Muscle of arm (tissue), 12 donors: ENCODE results near the gene NCF4. TPM values are rescaled to one million over a fixed set of nuclear protein-coding genes. Genes with fewer than 3 reads are reported as not detected.

Source experiments
- DNase-seq: peaks from one replicate; pipeline ENCODE4 v3.0.0-alpha.2; 2013
- polyA plus RNA-seq, 12 donors: library from polyadenylated mRNA; unstranded; fragments of 120-200 nt; gene quantifications; one replicate each; pipeline ENCODE4 v1.2.1, GENCODE V29; 2013; ENCODE audit not compliant: insufficient read length in 12 of 12

NCF4 gene
- polyA plus RNA-seq, 12 donors: 2.5 to 7.7 (median 3.5) TPM; not detected in 2

GRCh38 chr22:36921309-36922104, 60.7 kb downstream of the NCF4 start:
- peak; percentile 19 for DNase-seq

- DNase-seq: no peak
Measured at GRCh38 chr22:36922105-36922608, 61.4 kb downstream of the NCF4 start.

GRCh38 chr22:36922711-36923110, 61.9 kb downstream of the NCF4 start:
- DNase-seq: no peak

- no peak for DNase-seq
Measured at GRCh38 chr22:36923131-36923788, 62.5 kb downstream of the NCF4 start.

GRCh38 chr22:36924151-36924698, 63.4 kb downstream of the NCF4 start:
- DNase-seq: no peak

GRCh38 chr22:36925388-36926290, 64.8 kb downstream of the NCF4 start:
- DNase-seq: no peak

- DNase-seq: no peak
Measured at GRCh38 chr22:36926309-36926708, 65.5 kb downstream of the NCF4 start.

- no peak for DNase-seq
Measured at GRCh38 chr22:36926721-36927435, 66.1 kb downstream of the NCF4 start.

Other genes starting within 250 kb of the NCF4 start
- under 1 TPM in 1 of 12 donors, not detected in 11; 0.08 TPM for gene CACNG2, start 157.3 kb upstream of the NCF4 start, polyA plus RNA-seq
- 10 to 100 TPM in 11 of 12 donors, not detected in 1; 18.0 to 36.5 (median 23.9) TPM for gene IFT27, start 84.9 kb upstream of the NCF4 start, polyA plus RNA-seq
- gene PVALB, start 44.0 kb upstream of the NCF4 start, polyA plus RNA-seq: 10 to 100 TPM in 8 of 12 donors, 1 to 10 TPM in 2, not detected in 2; 2.8 to 26.3 (median 15.3) TPM
- gene CSF2RB, start 52.6 kb downstream of the NCF4 start, polyA plus RNA-seq: 1 to 10 TPM in 11 of 12 donors, not detected in 1; 1.5 to 9.3 (median 2.3) TPM
- gene TST, start 158.4 kb downstream of the NCF4 start, polyA plus RNA-seq: 10 to 100 TPM in 10 of 12 donors, 1 to 10 TPM in 1, not detected in 1; 9.2 to 41.6 (median 16.1) TPM
- gene MPST, start 158.7 kb downstream of the NCF4 start, polyA plus RNA-seq: 10 to 100 TPM in 11 of 12 donors, not detected in 1; 28.2 to 59.8 (median 37.3) TPM
- 10 to 100 TPM in 11 of 12 donors, not detected in 1; 11.3 to 31.8 (median 15.1) TPM for gene KCTD17, start 190.7 kb downstream of the NCF4 start, polyA plus RNA-seq
- gene TMPRSS6, start 248.7 kb downstream of the NCF4 start, polyA plus RNA-seq: under 1 TPM in 9 of 12 donors, not detected in 3; 0.05 to 0.91 (median 0.13) TPM